HG03565 (cell line): Measurements from ENCODE around the gene FOXC2.

ENCODE experiments used
- ATAC-seq: cut with Tn5 transposase; IDR thresholded peaks from one replicate; pipeline ENCODE4 v1.9.1; 2021; ENCODE audit warnings: mild to moderate bottlenecking, moderate library complexity; ENCODE audit not compliant: unreplicated experiment

The FOXC2 gene

GRCh38 chr16:86610779-86611524, 44.3 kb downstream of the FOXC2 start:
- no peak for ATAC-seq

GRCh38 chr16:86611525-86611855, 44.9 kb downstream of the FOXC2 start:
- ATAC-seq, result no peak

GRCh38 chr16:86611941-86612340, 45.3 kb downstream of the FOXC2 start:
- ATAC-seq, result no peak

GRCh38 chr16:86614699-86615098, 48.1 kb downstream of the FOXC2 start:
- no peak for ATAC-seq

- ATAC-seq, result no peak
These were observed 50.3 kb downstream of the FOXC2 start for GRCh38 chr16:86616906-86617305.

GRCh38 chr16:86618431-86619238, 52.0 kb downstream of the FOXC2 start:
- no peak for ATAC-seq
